SK-N-MC (cell line): ENCODE measurements around the gene ELOVL7.
A peak's percentile ranks its signal among the peaks of the same experiment; 100 is the strongest.
"Not testable (repeated sequence)": the region's sequence is repeated elsewhere in the genome, so short reads cannot be mapped to it uniquely, and the experiment has no call there.

Source experiments
- DNase-seq: peaks from one replicate; pipeline ENCODE4 v3.0.0-alpha.2; 2011; ENCODE audit warnings: low read depth, low spot score
- H3K27ac ChIP-seq: fragments of 200-600 bp; sonication (generic); 2 replicates; pipeline ENCODE4 v1.5.1; 2016; ENCODE audit warnings: mixed run types
- H3K36me3 ChIP-seq: fragments of 200-600 bp; sonication (generic); 2 replicates; pipeline ENCODE4 v1.6.1; 2017; ENCODE audit warnings: antibody characterized with exemption, low read length, mixed read lengths; ENCODE audit not compliant: insufficient read depth
- H3K4me3 ChIP-seq: fragments of 200-600 bp; sonication (generic); 2 replicates; pipeline ENCODE4 v1.5.1; 2016
- H3K9ac ChIP-seq: fragments of 200-600 bp; sonication (generic); 2 replicates; pipeline ENCODE4 v1.8.0; 2017; ENCODE audit warnings: mixed run types, mixed read lengths; ENCODE audit not compliant: insufficient read length
- H3K9me3 ChIP-seq: fragments of 200-600 bp; sonication (generic); 2 replicates; pipeline ENCODE4 v1.6.1; 2017; ENCODE audit warnings: low read depth, mild to moderate bottlenecking, antibody characterized with exemption, low read length, moderate library complexity, mixed read lengths
- EZH2 ChIP-seq: fragments of 200-600 bp; sonication (generic); IDR thresholded peaks from one replicate; pipeline ENCODE4 v1.6.1; 2017; ENCODE audit warnings: antibody characterized with exemption
- FOXP2 ChIP-seq: optimal IDR thresholded peaks from 2 replicates; pipeline ENCODE3; 2011; ENCODE audit warnings: mild to moderate bottlenecking, moderate library complexity; ENCODE audit not compliant: insufficient read depth; ENCODE audit errors: extremely low read length, control extremely low read depth
- POLR2AphosphoS5 ChIP-seq: IDR thresholded peaks from 2 replicates; pipeline ENCODE4 v1.6.1; 2012; ENCODE audit warnings: mild to moderate bottlenecking, low read depth, low read length, borderline replicate concordance

ELOVL7 gene

DNA sequence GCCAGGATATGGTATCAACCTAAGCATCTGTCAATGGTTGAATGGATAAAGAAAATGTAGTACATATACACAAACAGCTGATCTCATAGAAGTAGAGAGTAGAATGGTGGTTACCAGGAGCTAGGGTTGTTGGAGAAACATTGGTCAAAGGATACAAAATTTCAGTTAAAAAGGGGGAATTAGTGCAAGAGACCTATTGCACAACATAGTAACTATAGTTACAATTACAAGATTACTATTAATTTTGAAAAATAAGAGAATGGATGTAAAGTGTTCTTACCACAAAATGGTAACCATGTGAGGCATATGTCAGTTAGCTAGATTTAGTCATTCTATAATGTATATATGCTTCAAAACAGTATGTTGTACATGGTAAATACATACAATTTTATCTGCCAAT lies 28.8 kb upstream of the ELOVL7 start:
- TF ChIP-seq POLR2AphosphoS5 (no peak), EZH2 (no peak)
- Histone ChIP-seq H3K9ac (no peak overlapping the region), H3K9me3 (no peaks in the 10 kb centered on the region), H3K4me3 (no peak overlapping the region), H3K36me3 (no peaks in the 10 kb centered on the region), H3K27ac (no peak overlapping the region)
- no peak for DNase-seq

DNA sequence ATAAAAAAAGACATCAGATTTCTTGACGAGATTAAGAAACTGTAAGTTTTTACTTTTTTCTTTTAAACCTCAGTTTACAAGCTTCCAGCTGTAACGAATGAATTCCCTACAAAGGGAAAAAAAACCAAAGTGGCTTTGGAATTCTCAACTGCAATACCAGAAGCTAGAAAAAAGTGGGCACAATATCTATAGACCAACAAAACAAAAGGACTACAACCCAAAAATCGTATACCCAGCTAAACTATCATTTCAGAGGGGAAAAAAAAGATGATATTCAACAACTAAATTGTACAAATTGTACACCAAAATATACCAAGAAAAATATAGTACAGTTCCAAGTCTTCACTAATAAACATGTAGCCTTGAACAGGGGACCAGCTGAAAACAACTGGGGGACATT lies 26.8 kb upstream of the ELOVL7 start:
- DNase-seq: no peak
- Histone ChIP-seq H3K27ac (no peak overlapping the region), H3K4me3 (no peak overlapping the region), H3K36me3 (no peaks in the 10 kb centered on the region), H3K9me3 (no peaks in the 10 kb centered on the region), H3K9ac (no peak overlapping the region)
- no peak for TF ChIP-seq POLR2AphosphoS5

DNA sequence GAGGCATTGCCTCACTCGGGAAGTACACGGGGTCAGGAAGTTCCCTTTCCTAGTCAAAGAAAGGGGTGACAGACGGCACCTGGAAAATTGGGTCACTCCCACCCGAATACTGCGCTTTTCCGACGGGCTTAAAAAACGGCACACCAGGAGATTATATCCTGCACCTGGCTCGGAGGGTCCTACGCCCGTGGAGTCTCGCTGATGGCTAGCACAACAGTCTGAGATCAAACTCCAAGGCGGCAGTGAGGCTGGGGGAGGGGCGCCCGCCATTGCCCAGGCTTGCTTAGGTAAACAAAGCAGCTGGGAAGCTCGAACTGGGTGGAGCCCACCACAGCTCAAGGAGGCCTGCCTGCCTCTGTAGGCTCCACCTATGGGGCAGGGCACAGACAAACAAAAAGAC lies 16.5 kb upstream of the ELOVL7 start:
- H3K4me3 ChIP-seq, H3K9me3 ChIP-seq, DNase-seq, H3K27ac ChIP-seq, H3K36me3 ChIP-seq, H3K9ac ChIP-seq: not testable (repeated sequence)

DNA sequence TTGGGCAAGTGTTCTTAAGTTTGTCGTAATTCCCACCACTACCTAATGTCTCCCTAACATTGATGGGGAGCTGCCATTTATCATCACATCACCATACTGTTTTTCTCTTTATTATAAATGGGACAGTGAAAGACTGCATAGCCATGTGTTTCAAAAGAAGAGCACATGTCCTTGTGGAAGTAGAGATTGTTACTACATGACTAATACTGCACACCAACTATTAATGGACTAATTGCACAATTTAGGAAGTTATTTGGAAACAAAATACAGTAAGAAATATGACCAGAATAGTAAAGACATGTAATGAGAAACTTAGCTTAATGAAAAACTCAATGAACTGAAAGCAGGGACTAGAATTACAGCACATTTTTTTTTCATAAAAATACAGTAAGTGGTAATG lies 12.0 kb upstream of the ELOVL7 start:
- DNase-seq: no peak
- Histone ChIP-seq H3K9me3 (no peaks in the 10 kb centered on the region), H3K4me3 (no peak overlapping the region), H3K27ac (no peak overlapping the region), H3K36me3 (no peaks in the 10 kb centered on the region), H3K9ac (no peak overlapping the region)
- TF ChIP-seq EZH2 (no peak), FOXP2 (no peak), POLR2AphosphoS5 (no peak)

DNA sequence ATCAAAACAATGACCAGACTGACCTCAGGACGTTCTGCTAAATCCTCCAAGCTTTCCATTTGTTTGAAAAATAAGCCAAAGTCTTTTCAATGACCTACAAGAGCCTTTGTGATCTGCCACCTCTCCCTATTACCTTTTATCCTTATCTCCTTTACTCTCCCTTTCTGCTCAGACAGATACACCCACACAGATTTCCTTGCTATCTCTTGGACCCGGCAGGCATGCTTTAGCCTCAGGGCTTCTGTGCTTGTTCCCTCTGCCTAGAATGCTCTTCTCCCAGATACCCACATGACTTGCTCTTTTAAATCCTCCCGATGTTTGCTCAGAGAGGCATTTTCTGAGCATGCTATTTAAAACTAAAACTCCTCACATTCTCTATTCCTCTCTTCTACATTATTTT lies 8.9 kb upstream of the ELOVL7 start:
- Histone ChIP-seq H3K27ac (no peak overlapping the region), H3K9ac (no peak overlapping the region), H3K4me3 (no peak overlapping the region), H3K9me3 (no peaks in the 10 kb centered on the region), H3K36me3 (no peaks in the 10 kb centered on the region)
- no peak for DNase-seq
- TF ChIP-seq EZH2 (no peak), FOXP2 (no peak), POLR2AphosphoS5 (no peak)

DNA sequence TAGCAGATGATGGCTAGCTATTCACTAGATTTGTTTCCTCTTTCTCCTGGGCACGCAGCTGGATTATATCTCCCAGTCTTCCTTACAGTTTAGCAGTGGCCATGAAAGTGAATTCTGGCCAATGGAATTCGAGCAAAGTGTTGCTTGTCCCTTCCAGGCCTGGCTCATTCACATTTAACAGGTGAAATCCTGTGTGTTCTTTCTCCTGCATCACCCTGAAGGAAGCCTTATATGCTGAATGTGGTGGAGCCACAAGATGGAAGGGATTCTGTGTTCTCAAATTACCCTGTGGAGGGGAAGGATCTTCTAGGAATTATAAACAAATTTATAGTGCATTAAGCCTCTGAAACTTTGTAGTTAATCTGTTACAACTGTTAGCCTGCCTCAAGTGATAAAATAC lies 8.2 kb upstream of the ELOVL7 start:
- no peak overlapping the region for H3K9ac ChIP-seq
- DNase-seq: no peak
- TF ChIP-seq POLR2AphosphoS5 (no peak), EZH2 (no peak), FOXP2 (no peak)

DNA sequence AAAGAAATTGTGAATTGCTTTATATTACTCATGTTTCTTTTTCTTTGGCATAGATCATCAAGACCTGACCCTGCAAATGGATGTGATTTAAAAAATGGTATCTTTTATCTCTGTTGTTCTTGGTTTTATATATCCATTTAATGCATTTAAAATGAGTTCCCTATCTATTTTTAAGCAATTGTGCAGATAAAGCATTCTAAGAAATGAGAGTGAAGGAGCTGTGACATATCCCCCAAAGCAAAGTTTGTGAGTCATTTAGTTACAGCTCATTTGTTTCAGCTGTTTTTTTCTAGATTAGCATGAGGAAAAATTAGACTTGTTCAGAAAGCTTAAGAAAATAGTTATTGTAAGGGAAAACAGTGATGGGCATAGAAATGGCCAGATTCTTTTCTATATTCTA lies 7.6 kb upstream of the ELOVL7 start:
- Histone ChIP-seq H3K36me3 (no peaks in the 10 kb centered on the region), H3K27ac (no peak overlapping the region), H3K9ac (no peak overlapping the region), H3K4me3 (no peak overlapping the region), H3K9me3 (no peaks in the 10 kb centered on the region)
- DNase-seq: no peak
- no peak for TF ChIP-seq FOXP2

More for the DNA sequence above, 8.2 kb upstream of the ELOVL7 start:
- Histone ChIP-seq H3K4me3 (no peak overlapping the region), H3K36me3 (no peaks in the 10 kb centered on the region), H3K27ac (no peak overlapping the region), H3K9me3 (no peaks in the 10 kb centered on the region)

DNA sequence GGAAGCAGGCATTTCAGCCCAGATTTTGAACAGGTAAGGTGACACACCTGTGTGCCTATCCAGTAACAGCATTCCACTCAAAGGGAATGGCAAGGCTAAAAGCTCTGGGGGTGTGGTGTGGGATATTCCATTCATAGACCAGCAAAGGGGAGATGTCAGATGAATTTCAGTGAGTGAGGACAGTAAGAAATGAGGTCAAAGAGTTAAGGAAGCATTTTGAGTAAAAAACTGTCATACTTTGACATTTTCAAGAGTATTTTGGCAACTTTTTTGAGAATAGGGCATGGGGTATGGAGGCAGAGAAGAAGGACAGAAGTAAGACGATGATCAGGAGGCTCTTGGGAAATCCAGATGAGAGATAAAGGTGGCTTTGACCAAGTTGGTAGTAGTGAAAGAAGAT lies 2.2 kb upstream of the ELOVL7 start:
- TF ChIP-seq POLR2AphosphoS5 (no peak), EZH2 (no peak), FOXP2 (no peak)
- Histone ChIP-seq H3K9ac (no peak overlapping the region), H3K27ac (no peak overlapping the region), H3K36me3 (no peaks in the 10 kb centered on the region), H3K4me3 (no peak overlapping the region), H3K9me3 (no peaks in the 10 kb centered on the region)
- DNase-seq: no peak

DNA sequence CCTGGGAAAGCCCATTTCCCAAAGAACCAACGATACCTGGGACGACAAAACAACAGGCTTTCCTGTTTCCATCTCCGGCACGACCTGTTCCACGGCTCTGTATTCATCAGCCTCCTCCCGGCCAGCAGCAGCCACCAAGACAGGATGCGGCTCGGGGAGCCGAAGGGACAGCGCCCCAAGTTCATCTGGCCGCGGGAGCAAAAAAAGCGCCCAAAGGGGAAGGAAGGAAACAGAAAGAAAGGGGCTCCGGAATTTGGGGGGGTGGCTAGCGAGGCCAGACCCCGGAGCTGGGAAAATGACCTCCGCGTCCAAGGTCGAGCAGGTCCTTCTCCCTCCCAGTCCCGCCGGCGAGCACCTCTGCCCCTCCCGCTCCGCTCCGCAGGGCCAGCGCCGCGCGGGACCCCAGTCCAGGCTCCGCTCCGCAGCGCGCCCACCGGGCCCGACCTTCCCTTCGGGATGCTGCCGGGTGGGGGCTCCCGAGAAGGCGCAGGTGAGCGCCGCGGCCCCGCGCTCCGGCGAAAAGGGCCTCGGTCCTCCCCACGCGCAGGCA lies 608 bp downstream of the ELOVL7 start:
- Histone ChIP-seq H3K4me3 (peak overlapping the region; percentile 88), H3K36me3 (no peaks in the 10 kb centered on the region), H3K27ac (no peak overlapping the region), H3K9me3 (no peaks in the 10 kb centered on the region), H3K9ac (peak overlapping the region; percentile 58)
- TF ChIP-seq FOXP2: no peak
- TF ChIP-seq EZH2: no peak
- TF ChIP-seq POLR2AphosphoS5: no peak
- no peak for DNase-seq
